ENCODE results near the gene PKNOX2.

Gene PKNOX2

GRCh38 chr11:125173027-125173426, 8.5 kb downstream of the PKNOX2 start:
- DNase-seq (ENCODE audit: low read depth in 2 of 2) = no peak

GRCh38 chr11:125173556-125173955, 9.0 kb downstream of the PKNOX2 start:
- DNase-seq (ENCODE audit: low read depth in 2 of 2) = no peak

GRCh38 chr11:125174057-125174456, 9.5 kb downstream of the PKNOX2 start:
- DNase-seq (ENCODE audit: low read depth in 2 of 2) = no peak

GRCh38 chr11:125174686-125175085, 10.1 kb downstream of the PKNOX2 start:
- no peak for DNase-seq (ENCODE audit: low read depth in 2 of 2)

- no peak for DNase-seq (ENCODE audit: low read depth in 2 of 2)
Measured at GRCh38 chr11:125175166-125175565, 10.6 kb downstream of the PKNOX2 start.

- DNase-seq (ENCODE audit: low read depth in 2 of 2) = no peak
Measured at GRCh38 chr11:125175896-125176575, 11.5 kb downstream of the PKNOX2 start.

GRCh38 chr11:125176866-125177265, 12.3 kb downstream of the PKNOX2 start:
- no peak for DNase-seq (ENCODE audit: low read depth in 2 of 2)

GRCh38 chr11:125177543-125177942, 13.0 kb downstream of the PKNOX2 start:
- no peak for DNase-seq (ENCODE audit: low read depth in 2 of 2)

GRCh38 chr11:125179346-125179745, 14.8 kb downstream of the PKNOX2 start:
- no peak for DNase-seq (ENCODE audit: low read depth in 2 of 2)

GRCh38 chr11:125179895-125180294, 15.3 kb downstream of the PKNOX2 start:
- no peak for DNase-seq (ENCODE audit: low read depth in 2 of 2)

- no peak for DNase-seq (ENCODE audit: low read depth in 2 of 2)
Measured at GRCh38 chr11:125180413-125181305, 16.1 kb downstream of the PKNOX2 start.

GRCh38 chr11:125182573-125182972, 18.0 kb downstream of the PKNOX2 start:
- no peak for DNase-seq (ENCODE audit: low read depth in 2 of 2)

- no peak for DNase-seq (ENCODE audit: low read depth in 2 of 2)
Measured at GRCh38 chr11:125183641-125184040, 19.1 kb downstream of the PKNOX2 start.

- DNase-seq (ENCODE audit: low read depth in 2 of 2) = no peak
Measured at GRCh38 chr11:125188021-125188420, 23.5 kb downstream of the PKNOX2 start.

- no peak for DNase-seq (ENCODE audit: low read depth in 2 of 2)
Measured at GRCh38 chr11:125190566-125190965, 26.0 kb downstream of the PKNOX2 start.

GRCh38 chr11:125192183-125192582, 27.6 kb downstream of the PKNOX2 start:
- no peak for DNase-seq (ENCODE audit: low read depth in 2 of 2)

- no peak for DNase-seq (ENCODE audit: low read depth in 2 of 2)
Measured at GRCh38 chr11:125192717-125193415, 28.3 kb downstream of the PKNOX2 start.

- DNase-seq (ENCODE audit: low read depth in 2 of 2) = no peak
Measured at GRCh38 chr11:125193416-125193726, 28.8 kb downstream of the PKNOX2 start.

- no peak for DNase-seq (ENCODE audit: low read depth in 2 of 2)
Measured at GRCh38 chr11:125193841-125194240, 29.3 kb downstream of the PKNOX2 start.

GRCh38 chr11:125199915-125200314, 35.4 kb downstream of the PKNOX2 start:
- no peak for DNase-seq (ENCODE audit: low read depth in 2 of 2)

- no peak for DNase-seq (ENCODE audit: low read depth in 2 of 2)
Measured at GRCh38 chr11:125200441-125200840, 35.9 kb downstream of the PKNOX2 start.

- no peak for DNase-seq (ENCODE audit: low read depth in 2 of 2)
Measured at GRCh38 chr11:125201525-125202141, 37.1 kb downstream of the PKNOX2 start.
